ENCODE results near the gene KLHL24. TPM values are rescaled to one million over a fixed set of nuclear protein-coding genes. Genes with fewer than 3 reads are reported as not detected.

KLHL24 gene
- total and polyA plus RNA-seq, 12 donors = 4.9 to 150 (median 50.6) TPM

GRCh38 chr3:183733553-183733952, 98.1 kb downstream of the KLHL24 start:
- Histone ChIP-seq H3K4me3 (no peak overlapping the region), H3K36me3 (replicated peaks in 1 of 2) (peaks cover 0 to 27% of the 10 kb centered on the region in 2 donors)
- 89 to 92% (median 90%) methylated on average over 7 of the region's 7 CpGs for WGBS, 4 donors

More at GRCh38 chr3:183733553-183733952, 98.1 kb downstream of the KLHL24 start:
- no peaks in the 10 kb centered on the region for H3K9me3 ChIP-seq (replicated peaks in 1 of 3)
- intact Hi-C loops (cut with DNase I) = no loop called here
- DNase-seq = no peak
- no peak overlapping the region for H3K27ac ChIP-seq
- no peak for TF ChIP-seq CTCF (IDR thresholded peaks at IDR 0.05)
- no peak for TF ChIP-seq POLR2A (IDR thresholded peaks at IDR 0.05)
- peaks cover 0 to 7% of the 10 kb centered on the region in 2 donors for H3K4me1 ChIP-seq (replicated peaks in 1 of 2)
- H3K27me3 ChIP-seq = no peaks in the 10 kb centered on the region

Other genes with a start within 250 kb of the KLHL24 start
- gene MCF2L2, start 207.0 kb upstream of the KLHL24 start, total RNA-seq = 10 to 100 TPM; 15.0 to 62.7 (median 25.6) TPM
- 10 to 100 TPM in 1 of 3 donors, 1 to 10 TPM in 2; 6.5 to 11.3 (median 9.9) TPM for gene MCF2L2, start 207.0 kb upstream of the KLHL24 start, polyA plus RNA-seq
- gene KLHL6, start 79.9 kb upstream of the KLHL24 start, total RNA-seq = 1 to 10 TPM in 7 of 9 donors, under 1 TPM in 2; 0.72 to 7.5 (median 2.7) TPM
- 1 to 10 TPM in 2 of 3 donors, under 1 TPM in 1; 0.34 to 2.9 (median 1.2) TPM for gene KLHL6, start 79.9 kb upstream of the KLHL24 start, polyA plus RNA-seq
- gene YEATS2, start 62.2 kb downstream of the KLHL24 start, total RNA-seq = 10 to 100 TPM in 8 of 9 donors, 1 to 10 TPM in 1; 9.5 to 27.1 (median 15.4) TPM
- 10 to 100 TPM in 1 of 3 donors, 1 to 10 TPM in 2; 4.9 to 11.9 (median 8.4) TPM for gene YEATS2, start 62.2 kb downstream of the KLHL24 start, polyA plus RNA-seq
- 1 to 10 TPM in 7 of 9 donors, under 1 TPM in 1, not detected in 1; 0.52 to 3.0 (median 1.7) TPM for gene MAP6D1, start 190.0 kb downstream of the KLHL24 start, total RNA-seq
- gene MAP6D1, start 190.0 kb downstream of the KLHL24 start, polyA plus RNA-seq = 1 to 10 TPM in 1 of 3 donors, under 1 TPM in 1, not detected in 1; 0.27 to 2.5 TPM
- gene PARL, start 249.3 kb downstream of the KLHL24 start, total RNA-seq = 10 to 100 TPM; 29.4 to 83.4 (median 45.3) TPM
- 100 to 1,000 TPM in 2 of 3 donors, 10 to 100 TPM in 1; 56.4 to 119 (median 116) TPM for gene PARL, start 249.3 kb downstream of the KLHL24 start, polyA plus RNA-seq